Measurements from ENCODE around the gene RERE. TPM values are rescaled to one million over a fixed set of nuclear protein-coding genes. Genes with fewer than 3 reads are reported as not detected.
"Not testable (repeated sequence)": the region's sequence is repeated elsewhere in the genome, so short reads cannot be mapped to it uniquely, and the experiment has no call there.

RERE gene
- polyA plus RNA-seq, 4 donors = 112 to 163 (median 156) TPM

DNA sequence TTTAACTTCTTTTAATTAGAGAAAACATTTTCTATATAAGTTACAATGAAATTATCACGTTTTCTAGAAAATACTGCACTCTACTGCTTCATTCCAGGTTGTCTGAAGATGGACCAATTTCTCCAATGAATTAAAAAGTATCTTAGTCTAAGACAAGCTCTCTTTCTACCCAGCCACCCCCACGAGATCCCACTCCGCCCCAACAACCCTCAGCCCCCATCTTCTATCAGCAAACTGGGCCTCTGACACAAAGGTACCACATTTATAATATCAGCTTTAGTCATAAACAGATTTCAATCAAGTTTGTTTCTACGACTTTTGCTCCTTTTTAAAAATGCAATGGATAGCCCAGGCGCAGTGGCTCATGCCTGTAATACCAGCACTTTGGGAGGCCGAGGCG is 117.8 kb downstream of the RERE start:
- DNase-seq (ENCODE audit: low read depth in 4 of 4, low spot score in 3 of 4) = no peak

DNA sequence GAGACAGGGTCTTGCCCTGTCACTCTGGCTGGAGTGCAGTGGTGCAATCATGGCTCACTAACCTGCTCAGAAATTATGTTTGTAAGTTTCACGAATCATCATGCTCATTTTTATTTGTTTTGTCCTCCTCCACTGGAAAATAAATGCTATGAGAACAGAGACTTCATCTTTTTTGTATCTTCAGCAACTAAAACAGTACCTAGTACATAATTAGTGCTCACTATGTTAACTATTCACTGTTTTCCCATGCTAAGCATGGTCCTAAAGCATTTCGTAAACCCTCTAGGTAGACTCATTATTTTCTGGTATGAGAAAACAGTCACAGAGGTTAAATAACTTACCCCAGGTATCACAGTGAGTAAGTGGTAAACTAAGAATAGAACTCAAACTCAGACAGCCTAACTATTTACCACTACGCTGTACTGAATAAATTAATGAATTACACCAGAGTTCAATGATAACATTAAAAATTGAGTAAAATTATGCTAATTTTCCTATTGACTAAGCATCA is 118.4 kb downstream of the RERE start:
- no peak for DNase-seq (ENCODE audit: low read depth in 4 of 4, low spot score in 3 of 4)

DNA sequence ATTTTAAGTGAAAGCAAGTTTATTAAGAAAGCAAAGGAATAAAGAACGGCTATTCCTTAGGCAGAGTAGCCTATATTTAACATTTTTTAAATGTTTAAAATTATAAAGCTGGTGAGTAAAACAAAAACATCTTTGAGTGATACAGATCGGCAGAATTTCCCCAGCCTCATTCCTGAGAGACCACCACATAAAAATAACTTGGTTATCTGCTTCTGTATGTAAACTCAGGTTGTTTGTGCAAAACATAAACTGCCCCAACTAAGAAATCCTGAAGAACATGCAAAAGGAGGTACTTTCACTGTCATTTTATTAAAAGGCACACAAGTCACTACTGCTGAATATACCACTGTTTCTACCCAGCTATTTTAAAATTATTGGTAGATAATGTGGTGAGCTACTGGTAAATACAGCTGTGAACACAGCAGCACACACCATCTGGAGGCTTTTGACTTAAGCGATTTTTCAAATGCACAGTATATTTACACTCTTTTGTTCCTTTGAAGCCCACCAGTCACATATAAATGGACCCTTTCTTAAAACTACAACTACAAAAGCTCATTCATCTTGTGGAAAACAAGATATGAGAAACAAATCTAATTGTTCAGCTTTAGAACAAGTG is 119.3 kb downstream of the RERE start:
- no peak for DNase-seq (ENCODE audit: low read depth in 4 of 4, low spot score in 3 of 4)

DNA sequence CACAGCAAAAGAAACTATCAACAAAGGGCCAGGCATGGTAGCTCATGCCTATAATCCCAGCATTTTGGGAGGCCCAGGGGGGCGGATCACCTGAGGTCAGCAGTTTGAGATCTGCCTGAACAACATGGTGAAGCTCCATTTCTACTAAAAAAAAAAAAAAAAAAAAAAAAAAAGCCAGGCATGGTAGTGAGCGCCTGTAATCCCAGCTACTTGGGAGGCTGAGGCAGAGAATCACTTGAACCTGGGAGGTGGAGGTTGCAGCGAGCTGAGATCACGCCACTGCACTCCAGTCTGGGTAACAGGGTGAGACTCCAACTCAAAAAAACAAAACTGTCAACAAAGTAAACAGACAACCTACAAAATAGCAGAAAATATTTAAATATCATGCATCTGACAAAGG is 122.0 kb downstream of the RERE start:
- DNase-seq (ENCODE audit: low read depth in 4 of 4, low spot score in 3 of 4) = not testable (repeated sequence)

DNA sequence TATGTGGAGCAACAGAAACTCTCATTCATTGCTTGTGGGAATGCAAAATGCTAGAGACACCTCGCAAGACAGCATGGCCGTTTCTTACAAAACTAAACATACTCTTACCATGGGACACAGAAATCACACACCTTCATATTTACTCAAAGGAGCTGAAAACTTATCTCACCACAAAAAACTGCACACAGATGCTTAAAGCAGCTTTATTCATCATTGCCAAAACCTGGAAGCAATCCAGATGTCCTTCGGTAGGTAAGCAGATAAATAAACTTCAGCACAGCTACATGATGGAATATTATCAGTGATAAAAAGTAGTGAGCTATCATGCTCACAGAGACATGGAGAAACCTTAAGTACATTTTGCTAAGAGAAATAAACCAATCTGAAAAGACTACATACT is 124.3 kb downstream of the RERE start:
- no peak for DNase-seq (ENCODE audit: low read depth in 4 of 4, low spot score in 3 of 4)

DNA sequence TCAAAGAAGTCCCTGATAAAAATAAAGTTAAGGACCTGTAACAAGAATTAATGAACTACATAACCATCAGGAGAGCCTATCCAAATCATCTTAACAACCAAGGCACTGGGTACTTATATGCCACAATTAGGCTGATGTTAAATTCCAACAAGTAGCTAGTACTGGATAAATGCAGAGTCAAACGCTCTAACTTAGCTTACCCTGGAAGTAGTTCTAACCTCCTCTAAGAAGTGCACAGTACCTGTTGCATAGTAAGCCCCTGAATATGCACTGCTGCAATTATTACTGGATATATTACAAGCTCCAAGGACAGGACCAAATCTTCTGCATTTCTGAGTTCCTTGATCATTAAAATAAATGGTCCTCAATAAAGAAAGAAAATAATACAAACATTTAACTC is 125.8 kb downstream of the RERE start:
- no peak for DNase-seq (ENCODE audit: low read depth in 4 of 4, low spot score in 3 of 4)

DNA sequence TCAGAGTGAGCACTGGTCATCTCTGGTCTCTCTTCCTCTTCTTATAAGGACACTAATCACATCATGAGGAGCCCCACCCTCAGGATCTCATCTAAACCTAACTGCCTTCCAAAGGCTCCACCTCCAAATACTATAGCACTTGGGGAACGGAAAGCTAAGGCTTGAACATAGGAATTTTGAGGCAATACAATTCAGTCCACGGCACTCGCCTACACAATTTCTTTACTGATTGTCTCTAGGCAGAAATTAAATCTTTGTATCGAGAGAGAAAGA is 127.3 kb downstream of the RERE start:
- DNase-seq (ENCODE audit: low read depth in 4 of 4, low spot score in 3 of 4) = no peak

DNA sequence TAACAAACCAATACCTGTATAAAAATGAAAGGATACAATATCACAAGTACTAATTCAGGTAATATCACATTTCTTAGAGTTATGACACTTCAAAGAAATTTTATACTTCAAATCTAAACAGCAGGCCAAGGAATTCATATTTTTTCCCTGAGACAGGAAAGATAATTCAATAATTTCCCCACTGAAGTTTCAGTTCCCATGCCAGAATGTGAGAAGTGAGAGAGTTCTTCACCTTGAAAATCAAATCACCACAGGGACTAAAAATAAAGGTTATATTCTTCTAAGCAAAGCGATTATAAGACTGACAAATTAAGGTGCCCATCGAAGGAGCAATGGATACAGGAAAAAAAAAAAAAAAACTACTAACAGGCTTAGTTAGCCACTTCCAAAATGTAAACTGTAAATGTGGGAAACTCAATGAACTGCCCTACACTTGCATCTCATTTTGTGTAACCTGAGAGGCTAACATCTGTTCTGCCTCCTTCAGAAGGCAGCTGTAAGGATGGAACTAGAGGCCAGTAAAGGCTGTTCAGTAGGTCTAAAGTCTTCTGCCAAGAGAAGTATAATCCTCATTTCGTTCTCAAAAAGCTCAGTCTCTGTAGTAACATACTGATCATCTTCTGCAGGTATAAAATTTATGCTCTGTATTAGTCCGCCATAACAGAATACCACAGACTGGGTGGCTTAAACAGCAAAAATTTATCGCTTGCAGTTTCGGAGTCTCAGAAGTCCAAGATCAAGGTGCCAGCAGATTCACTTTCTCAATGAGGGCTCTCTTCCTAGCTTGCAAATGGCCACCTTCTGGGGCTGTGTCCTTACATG is 127.8 kb downstream of the RERE start:
- no peak for DNase-seq (ENCODE audit: low read depth in 4 of 4, low spot score in 3 of 4)

DNA sequence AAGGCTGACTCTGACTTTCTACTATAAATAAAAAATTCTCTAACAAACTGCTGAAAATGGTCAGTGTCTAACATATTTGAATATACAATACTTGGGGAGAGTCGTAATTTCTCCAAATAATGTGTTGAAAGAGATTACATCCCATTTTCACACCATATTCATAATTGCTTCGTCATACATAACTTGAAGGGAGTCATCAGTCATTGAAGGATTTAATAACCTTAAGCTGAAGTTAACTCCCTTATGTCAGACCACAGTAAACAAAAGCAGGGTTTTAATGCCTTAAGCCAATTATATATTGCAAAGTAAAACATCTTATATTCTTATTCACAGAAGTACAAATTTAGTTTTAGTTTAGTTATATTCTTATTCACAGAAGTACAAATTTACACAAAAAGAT is 129.9 kb downstream of the RERE start:
- DNase-seq (ENCODE audit: low read depth in 4 of 4, low spot score in 3 of 4) = no peak

DNA sequence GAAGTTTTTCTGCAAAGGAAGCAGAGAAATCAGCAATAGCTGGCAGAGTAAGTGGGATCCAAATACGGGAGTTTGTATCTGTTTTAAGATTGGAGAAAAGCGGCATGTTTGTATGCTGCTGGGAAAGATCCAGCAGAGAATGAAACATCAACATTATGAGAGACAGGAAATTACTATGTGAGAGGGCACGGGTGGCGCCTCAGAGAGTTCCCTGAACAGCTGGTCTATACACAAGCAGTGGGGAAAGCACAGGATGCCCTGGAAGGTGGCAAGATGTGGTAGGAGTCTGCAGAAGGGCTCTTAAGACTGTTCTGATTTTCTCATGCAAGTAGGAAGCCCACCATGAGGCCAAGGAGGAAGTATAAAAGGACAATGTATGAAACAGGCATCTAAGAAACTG is 130.4 kb downstream of the RERE start:
- no peak for DNase-seq (ENCODE audit: low read depth in 4 of 4, low spot score in 3 of 4)

DNA sequence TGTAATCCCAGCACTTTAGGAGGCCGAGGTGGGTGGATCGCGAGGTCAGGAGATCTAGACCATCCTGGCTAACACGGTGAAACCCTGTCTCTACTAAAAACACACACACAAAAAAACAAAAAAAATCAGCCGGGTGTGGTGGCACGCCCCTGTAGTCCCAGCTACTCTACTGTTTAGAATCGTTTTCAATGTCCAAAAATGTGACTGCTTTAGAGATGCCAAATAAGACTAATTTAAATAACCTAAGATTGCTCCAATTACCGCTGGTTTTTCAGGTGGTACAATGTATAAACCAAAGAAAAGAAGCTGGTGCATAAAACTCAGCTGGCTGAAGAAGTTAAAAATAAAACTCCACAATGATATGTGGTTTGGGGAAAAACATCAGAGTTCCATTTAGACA is 132.0 kb downstream of the RERE start:
- DNase-seq (ENCODE audit: low read depth in 4 of 4, low spot score in 3 of 4) = no peak

DNA sequence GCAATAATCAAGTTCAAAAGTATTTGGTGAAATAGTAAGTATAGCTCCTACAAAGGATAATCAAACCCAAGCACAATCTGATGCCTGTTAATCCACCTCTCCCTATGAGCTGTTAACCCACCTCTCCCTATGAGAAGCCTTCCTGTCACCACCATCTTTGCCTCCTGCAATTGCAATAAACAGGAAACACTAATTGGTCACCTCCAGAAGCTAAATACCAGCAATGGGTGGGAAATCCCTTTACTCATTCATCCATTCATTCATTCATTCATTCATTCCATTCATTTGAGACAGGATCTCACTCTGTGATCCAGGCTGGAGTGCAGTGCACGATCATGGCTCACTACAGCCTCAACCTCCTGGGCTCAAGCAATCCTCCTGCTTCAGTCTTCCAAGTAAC is 132.8 kb downstream of the RERE start:
- DNase-seq (ENCODE audit: low read depth in 4 of 4, low spot score in 3 of 4) = no peak

DNA sequence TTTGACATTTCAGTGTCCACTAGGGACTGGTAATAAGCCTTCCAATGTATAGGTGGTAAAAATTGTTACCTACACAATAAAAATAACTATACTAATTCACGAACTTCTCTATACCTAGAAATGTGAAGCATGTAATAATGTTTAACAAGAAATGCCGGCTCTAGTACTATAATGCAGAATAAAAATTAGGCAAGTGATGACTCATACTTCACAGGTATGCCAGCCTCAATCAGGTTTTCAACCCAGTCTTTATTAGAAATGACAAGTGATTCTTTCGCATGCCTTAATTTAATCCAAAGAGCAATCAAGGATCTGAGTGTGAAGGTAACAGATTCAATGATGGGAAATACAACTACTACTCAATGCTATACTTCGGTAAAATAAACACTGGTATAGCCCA is 134.9 kb downstream of the RERE start:
- DNase-seq (ENCODE audit: low read depth in 4 of 4, low spot score in 3 of 4) = no peak

DNA sequence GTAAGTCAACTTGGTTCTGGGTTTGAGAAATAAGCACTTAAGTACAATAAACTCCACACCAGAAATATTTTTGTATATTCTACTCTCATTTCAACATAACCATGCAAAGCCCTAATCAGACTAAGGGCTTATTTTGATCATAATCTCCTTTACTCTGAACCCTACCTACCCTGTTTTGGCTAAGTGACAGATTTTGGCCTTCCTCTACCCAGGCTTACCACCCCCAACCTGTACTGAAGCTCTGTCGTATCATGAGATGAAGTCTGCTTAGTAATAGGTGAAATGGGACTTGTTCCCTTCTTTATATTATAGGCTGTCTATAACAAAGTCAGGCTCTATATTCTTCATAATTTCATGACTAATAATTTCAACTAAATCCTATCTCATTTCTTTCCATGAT is 135.5 kb downstream of the RERE start:
- no peak for DNase-seq (ENCODE audit: low read depth in 4 of 4, low spot score in 3 of 4)

DNA sequence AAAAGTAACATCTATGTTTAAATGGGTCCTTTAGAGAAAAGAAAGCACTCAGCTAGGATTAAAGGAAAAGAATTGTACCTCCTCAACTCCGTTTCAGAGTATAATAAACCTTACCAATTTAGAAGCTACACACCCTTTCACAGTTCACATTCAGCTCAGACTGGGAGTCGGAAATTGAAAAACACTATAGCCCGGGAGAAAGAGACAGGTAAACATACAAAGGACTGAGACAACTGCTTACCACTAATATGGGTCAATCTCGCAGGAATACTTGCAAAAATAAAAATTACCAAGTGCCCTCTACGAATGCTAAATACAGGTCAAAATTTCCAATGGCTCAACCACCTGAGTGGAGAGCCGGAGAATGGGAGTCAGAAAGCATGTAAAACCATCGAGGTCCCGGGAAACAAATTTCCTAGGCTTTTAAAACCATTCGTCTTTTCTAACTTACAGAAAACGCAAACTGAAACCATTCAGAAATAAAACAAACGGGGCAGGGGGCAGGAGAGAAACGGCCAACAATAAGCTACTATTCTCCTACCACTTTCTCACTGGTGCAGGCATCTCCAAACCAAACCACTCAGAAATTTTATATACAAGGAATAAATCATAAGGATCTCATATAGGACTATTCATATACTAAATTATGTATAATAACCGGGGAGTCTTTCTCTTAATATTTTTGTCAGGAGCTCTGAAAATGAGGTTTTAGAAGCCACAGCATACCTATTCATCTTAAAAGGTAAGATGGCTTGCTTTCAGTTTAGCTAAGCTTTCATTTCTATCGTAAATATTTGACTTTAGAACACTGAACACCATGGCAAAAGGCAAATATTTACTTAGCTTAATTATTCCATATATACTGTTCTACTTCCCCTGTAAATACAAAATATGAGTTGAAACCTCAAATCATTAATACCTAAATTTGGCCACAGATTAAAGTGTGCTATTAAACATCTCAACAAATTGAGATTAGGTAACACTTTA is 136.5 kb downstream of the RERE start:
- no peak for DNase-seq (ENCODE audit: low read depth in 4 of 4, low spot score in 3 of 4)

DNA sequence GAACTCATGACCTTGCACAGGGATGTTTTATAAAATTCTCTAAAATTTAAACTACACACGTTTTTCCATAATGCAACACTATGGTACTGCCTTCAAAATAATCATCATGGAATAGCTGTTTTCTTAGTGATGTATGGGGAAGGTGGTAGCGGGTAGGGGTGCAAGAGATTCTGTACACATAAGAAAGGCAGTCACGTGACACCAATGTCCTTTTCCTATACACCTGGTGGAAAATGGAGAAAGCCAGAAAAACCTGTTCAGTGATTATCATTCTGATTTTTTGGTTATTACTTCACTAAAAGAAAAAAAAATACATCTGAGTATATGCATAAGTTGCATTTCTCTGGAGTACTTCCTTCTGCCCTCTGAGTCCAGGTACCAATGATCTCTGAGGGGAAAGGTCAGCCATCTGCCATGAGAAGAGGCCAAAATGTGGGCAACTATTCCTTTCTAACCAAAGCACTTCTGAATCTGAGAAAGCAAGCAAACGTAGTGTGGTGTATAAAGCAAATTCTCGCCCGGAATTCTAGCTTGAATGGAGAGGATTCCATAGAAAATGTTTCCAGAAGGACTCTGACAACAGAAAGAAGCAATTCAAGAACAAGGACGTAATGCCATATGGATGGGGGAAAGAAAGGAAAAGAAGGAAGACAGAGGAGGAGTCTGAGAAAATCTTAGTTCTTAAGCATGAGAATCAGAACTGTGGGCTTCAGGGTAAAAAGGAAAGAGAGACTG is 137.3 kb downstream of the RERE start:
- no peak for DNase-seq (ENCODE audit: low read depth in 4 of 4, low spot score in 3 of 4)

DNA sequence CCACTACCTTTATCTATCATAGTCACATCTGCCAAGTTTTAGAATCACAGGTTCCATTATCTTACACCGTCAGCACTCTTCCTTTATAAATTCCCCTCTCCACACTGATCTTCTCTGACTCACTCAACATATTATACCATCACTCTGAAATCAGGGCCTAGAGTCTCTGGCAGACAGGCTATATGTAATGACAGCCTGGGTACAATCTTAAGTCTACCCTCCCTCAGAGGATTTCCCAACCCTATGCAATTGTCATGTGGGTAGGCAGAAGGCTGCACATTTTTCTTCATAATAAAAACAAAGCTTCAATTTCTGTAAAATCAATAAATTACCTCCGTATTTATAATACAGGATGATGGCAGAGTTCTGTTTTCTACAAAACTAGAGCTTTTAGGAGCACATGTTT is 138.0 kb downstream of the RERE start:
- no peak for DNase-seq (ENCODE audit: low read depth in 4 of 4, low spot score in 3 of 4)

DNA sequence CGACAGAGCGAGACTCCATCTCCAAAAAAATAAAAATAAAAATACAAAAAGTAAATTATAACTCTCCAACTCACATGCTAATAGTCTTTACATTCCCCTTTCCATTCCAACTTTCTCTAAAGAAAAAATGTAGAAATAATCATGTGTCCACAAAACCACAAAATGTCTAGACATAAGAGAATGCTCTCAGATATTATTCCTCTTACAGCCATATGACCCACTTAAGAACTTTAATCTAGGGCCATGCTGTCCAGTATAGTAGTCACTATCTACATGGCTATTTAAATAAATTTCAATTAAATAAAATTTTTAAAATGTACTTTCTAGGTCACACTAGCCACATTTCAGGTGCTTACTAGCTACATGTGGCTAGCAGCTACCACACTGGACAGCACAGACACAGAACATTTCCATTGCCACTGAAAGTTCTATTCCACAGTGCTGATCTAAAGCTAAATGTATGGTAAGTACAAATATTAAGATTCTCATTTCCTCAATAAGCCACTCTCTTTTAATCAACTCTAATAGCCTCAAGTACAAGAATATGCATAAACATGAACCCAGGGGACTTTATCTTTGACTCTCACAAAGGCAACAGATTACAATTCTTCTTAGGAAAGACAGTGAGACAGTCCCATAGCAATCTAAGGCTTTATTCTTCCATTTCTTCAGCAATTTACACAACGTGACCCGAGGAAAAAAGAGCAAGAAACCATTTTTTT is 138.6 kb downstream of the RERE start:
- no peak for DNase-seq (ENCODE audit: low read depth in 4 of 4, low spot score in 3 of 4)

DNA sequence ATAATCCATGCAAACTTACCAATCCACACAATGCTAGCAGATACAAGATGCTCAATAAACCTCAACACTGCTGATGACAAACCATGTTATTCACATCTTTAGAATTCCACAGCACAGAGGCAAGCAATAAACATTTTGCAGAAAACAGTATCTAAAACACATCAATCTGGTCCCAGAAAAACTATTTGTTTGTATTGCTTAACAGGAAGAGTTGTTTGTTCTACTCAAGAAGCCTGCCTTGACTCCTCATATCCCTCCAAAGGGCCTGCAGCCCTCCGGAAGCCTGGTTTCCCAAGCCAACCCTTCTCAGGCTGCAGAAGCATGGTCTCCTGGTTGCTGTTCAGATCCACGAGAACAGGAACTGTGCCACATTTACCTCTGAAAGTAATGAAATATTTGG is 139.7 kb downstream of the RERE start:
- no peak for DNase-seq (ENCODE audit: low read depth in 4 of 4, low spot score in 3 of 4)

DNA sequence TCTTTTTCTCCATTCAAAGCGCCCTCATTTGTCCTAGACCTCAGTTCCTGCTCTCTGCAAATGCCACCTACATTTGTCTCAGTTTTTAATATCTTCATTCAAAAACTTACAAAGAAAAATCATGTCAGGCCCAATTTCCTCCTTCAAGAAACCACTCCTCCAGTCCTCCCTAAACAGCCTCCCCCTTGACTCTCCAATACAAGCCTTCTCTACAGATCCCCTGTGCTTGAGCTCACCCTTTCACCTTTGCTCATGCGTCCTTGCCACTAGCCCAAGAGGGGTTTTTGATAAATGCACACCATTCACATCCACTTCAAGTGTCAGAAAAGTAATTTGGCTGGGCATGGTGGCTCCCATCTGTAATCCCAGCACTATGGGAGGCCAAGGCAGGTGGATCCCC is 140.6 kb downstream of the RERE start:
- DNase-seq (ENCODE audit: low read depth in 4 of 4, low spot score in 3 of 4) = no peak

Data from left renal pelvis (tissue), 4 donors.